ENCODE results near the gene PECR.

DNA sequence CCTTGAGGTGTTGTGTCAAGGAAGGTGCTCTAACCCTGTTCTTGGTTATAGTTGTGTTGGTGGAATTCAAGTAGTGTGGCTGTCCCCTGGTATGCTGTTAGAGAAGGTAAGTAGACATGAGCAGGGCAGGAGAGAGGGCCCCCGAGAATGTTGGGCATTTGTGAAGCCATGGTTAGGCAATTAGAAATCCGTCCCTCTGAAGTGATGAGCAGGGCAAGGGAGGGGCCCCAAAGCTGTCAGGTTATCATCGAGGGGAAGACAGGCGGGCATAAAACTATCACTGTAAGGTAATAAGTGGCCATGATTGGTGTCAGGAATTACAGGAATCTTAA, 32.7 kb upstream of the PECR start:
- TF ChIP-seq, protein P1, sequence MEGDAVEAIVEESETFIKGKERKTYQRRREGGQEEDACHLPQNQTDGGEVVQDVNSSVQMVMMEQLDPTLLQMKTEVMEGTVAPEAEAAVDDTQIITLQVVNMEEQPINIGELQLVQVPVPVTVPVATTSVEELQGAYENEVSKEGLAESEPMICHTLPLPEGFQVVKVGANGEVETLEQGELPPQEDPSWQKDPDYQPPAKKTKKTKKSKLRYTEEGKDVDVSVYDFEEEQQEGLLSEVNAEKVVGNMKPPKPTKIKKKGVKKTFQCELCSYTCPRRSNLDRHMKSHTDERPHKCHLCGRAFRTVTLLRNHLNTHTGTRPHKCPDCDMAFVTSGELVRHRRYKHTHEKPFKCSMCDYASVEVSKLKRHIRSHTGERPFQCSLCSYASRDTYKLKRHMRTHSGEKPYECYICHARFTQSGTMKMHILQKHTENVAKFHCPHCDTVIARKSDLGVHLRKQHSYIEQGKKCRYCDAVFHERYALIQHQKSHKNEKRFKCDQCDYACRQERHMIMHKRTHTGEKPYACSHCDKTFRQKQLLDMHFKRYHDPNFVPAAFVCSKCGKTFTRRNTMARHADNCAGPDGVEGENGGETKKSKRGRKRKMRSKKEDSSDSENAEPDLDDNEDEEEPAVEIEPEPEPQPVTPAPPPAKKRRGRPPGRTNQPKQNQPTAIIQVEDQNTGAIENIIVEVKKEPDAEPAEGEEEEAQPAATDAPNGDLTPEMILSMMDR (IDR thresholded peaks at IDR 0.05), result no peak
- TF ChIP-seq EZH2 (IDR thresholded peaks at IDR 0.05; ENCODE audit: borderline replicate concordance, insufficient read depth, low read depth, low read length, poor library complexity, severe bottlenecking), result no peak

All from B cell (primary cell).